Keratinocyte (primary cell): Measurements from ENCODE around the gene NLRP9. TPM values are rescaled to one million over a fixed set of nuclear protein-coding genes. Genes with fewer than 3 reads are reported as not detected.

Source experiments
- DNase-seq: peaks from one replicate; pipeline ENCODE4 v3.0.0-alpha.2; 2011; ENCODE audit warnings: low read depth, missing footprints, low spot score
- FAIRE-seq: peaks from 2 replicates; lab custom pipeline; 2011; peaks lifted over from hg19 to GRCh38; lab: Jason Lieb, UNC
- H2AFZ ChIP-seq: 2 replicates; pipeline ENCODE4 v1.6.0; 2012; ENCODE audit warnings: low read length, control low read depth, inconsistent platforms; ENCODE audit not compliant: control insufficient read depth
- H3K27ac ChIP-seq: 2 replicates; pipeline ENCODE4 v1.5.1; 2011; ENCODE audit warnings: low read length; ENCODE audit not compliant: control insufficient read depth, insufficient read depth
- H3K27me3 ChIP-seq: 3 replicates; pipeline ENCODE4 v1.6.0; 2011; ENCODE audit warnings: low read length; ENCODE audit not compliant: control insufficient read depth, insufficient read depth; ENCODE audit errors: extremely low read depth
- H3K36me3 ChIP-seq, 2 experiments: 2 replicates in 1 of 2; 3 replicates in 1 of 2; pipeline ENCODE4 v1.5.1; 2011; ENCODE audit warnings: low read length in 2 of 2, mild to moderate bottlenecking in 1 of 2; ENCODE audit not compliant: control insufficient read depth in 2 of 2, insufficient read depth in 2 of 2; ENCODE audit errors: extremely low read depth in 1 of 2
- H3K4me1 ChIP-seq: 3 replicates; pipeline ENCODE4 v1.5.1; 2011; ENCODE audit warnings: low read length; ENCODE audit not compliant: control insufficient read depth, insufficient read depth; ENCODE audit errors: extremely low read depth
- H3K4me2 ChIP-seq: 3 replicates; pipeline ENCODE4 v1.6.0; 2011; ENCODE audit warnings: low read depth, low read length; ENCODE audit not compliant: control insufficient read depth, insufficient read depth; ENCODE audit errors: extremely low read depth
- H3K4me3 ChIP-seq, 3 experiments: fragments of 200-600 bp in 1 of 3; sonication (generic) in 1 of 3; 2 replicates in 2 of 3; 3 replicates in 1 of 3; pipeline ENCODE4 v1.5.1; 2011 to 2016; ENCODE audit warnings: low read length in 3 of 3, mild to moderate bottlenecking in 3 of 3, control low read depth in 2 of 3, inconsistent platforms in 1 of 3, low read depth in 1 of 3, mixed read lengths in 1 of 3, mixed run types in 1 of 3, moderate library complexity in 1 of 3; ENCODE audit not compliant: control insufficient read depth in 2 of 3, insufficient read depth in 2 of 3; ENCODE audit errors: extremely low read depth in 1 of 3
- H3K79me2 ChIP-seq: 2 replicates; pipeline ENCODE4 v1.6.0; 2012; ENCODE audit warnings: low read length; ENCODE audit not compliant: control insufficient read depth, insufficient read depth
- H3K9ac ChIP-seq: 3 replicates; pipeline ENCODE4 v1.6.0; 2011; ENCODE audit warnings: low read length; ENCODE audit not compliant: control insufficient read depth, insufficient read depth; ENCODE audit errors: extremely low read depth
- H3K9me1 ChIP-seq: 3 replicates; pipeline ENCODE4 v1.6.0; 2011; ENCODE audit warnings: low read length; ENCODE audit not compliant: control insufficient read depth, insufficient read depth; ENCODE audit errors: extremely low read depth
- H3K9me3 ChIP-seq: 2 replicates; pipeline ENCODE4 v1.5.1; 2012; ENCODE audit warnings: low read depth, low read length; ENCODE audit not compliant: control insufficient read depth
- H4K20me1 ChIP-seq: 3 replicates; pipeline ENCODE4 v1.6.0; 2011; ENCODE audit warnings: low read length; ENCODE audit not compliant: control insufficient read depth, insufficient read depth; ENCODE audit errors: extremely low read depth
- CTCF ChIP-seq, 3 experiments: IDR thresholded peaks in 1 of 3; conservative IDR thresholded peaks in 1 of 3; optimal IDR thresholded peaks in 1 of 3; 2 replicates in 2 of 3; 3 replicates in 1 of 3; pipeline versions ENCODE3 to v1.5.1; 2011; ENCODE audit warnings: low read length in 3 of 3, mild to moderate bottlenecking in 3 of 3, moderate library complexity in 2 of 3, control low read depth in 1 of 3, inconsistent platforms in 1 of 3; ENCODE audit not compliant: insufficient read depth in 2 of 3; ENCODE audit errors: extremely low read depth in 1 of 3
- EZH2 ChIP-seq: IDR thresholded peaks from one replicate; pipeline ENCODE4 v1.6.1; 2012; ENCODE audit warnings: inconsistent platforms, mild to moderate bottlenecking, low read length, moderate library complexity
- dilution Hi-C: fragments of 300-500 bp; cut with MboI; formaldehyde crosslinking; loops from one replicate; pipeline ENCODE4 v1.7.0; 2020; ENCODE audit warnings: low sequenced_read_pairs; ENCODE audit not compliant: extremely low pct_ligation_motif_present
- polyA plus RNA-seq, 5 experiments: library from polyadenylated mRNA; depleted of rRNA in 3 of 5; stranded (reverse) in 3 of 5; stranded (forward) in 1 of 5; unstranded in 1 of 5; fragments of >200 nt; gene quantifications; 1 replicate in 1 of 5; 2 replicates in 3 of 5; 3 replicates in 1 of 5; pipeline versions ENCODE4 v1.2.1 to v1.2.3, GENCODE V29; 2011 to 2012; ENCODE audit warnings: missing spikeins in 2 of 5, low read depth in 1 of 5, low replicate concordance in 1 of 5

Gene NLRP9
- polyA plus RNA-seq, 1 donor (not counting 4 experiments of a cell fraction or from before 2014, with no cell fraction given): not detected

- FAIRE-seq: no peak
- Histone ChIP-seq H3K4me3 (no peak overlapping the region), H3K9me3 (no peaks in the 10 kb centered on the region), H3K9ac (no peak overlapping the region), H3K36me3 (peaks cover 39 to 40% of the 10 kb centered on the region in 2 experiments), H3K27me3 (no peaks in the 10 kb centered on the region), H3K4me1 (no peaks in the 10 kb centered on the region), H3K9me1 (no peaks in the 10 kb centered on the region), H3K27ac (no peak overlapping the region), H2AFZ (no peak overlapping the region), H4K20me1 (peaks cover 4% of the 10 kb centered on the region), H3K4me2 (no peak overlapping the region), H3K79me2 (peaks cover 62% of the 10 kb centered on the region)
- dilution Hi-C loops: no loop called here
- DNase-seq: no peak
- TF ChIP-seq CTCF (optimal IDR thresholded peaks at IDR 0.05 in 1 of 3, IDR thresholded peaks at IDR 0.05 in 1 of 3, conservative IDR thresholded peaks at IDR 0.05 in 1 of 3; ENCODE audit: extremely low read depth in 1 of 3, insufficient read depth in 2 of 3, low read length in 3 of 3): no peak
- no peak for TF ChIP-seq EZH2
Observed at GRCh38 chr19:55685776-55686175, 52.4 kb downstream of the NLRP9 start.

- H4K20me1 ChIP-seq: peaks cover 8% of the 10 kb centered on the region
- no peak overlapping the region for H3K4me3 ChIP-seq
- no peak overlapping the region for H3K27ac ChIP-seq
- FAIRE-seq: no peak
- no peak overlapping the region for H2AFZ ChIP-seq
- H3K36me3 ChIP-seq: peaks cover 41 to 45% of the 10 kb centered on the region in 2 experiments
- no peaks in the 10 kb centered on the region for H3K27me3 ChIP-seq
- H3K79me2 ChIP-seq: peaks cover 69% of the 10 kb centered on the region
- no peak overlapping the region for H3K9ac ChIP-seq
- H3K9me3 ChIP-seq: no peaks in the 10 kb centered on the region
- TF ChIP-seq CTCF (optimal IDR thresholded peaks at IDR 0.05 in 1 of 3, IDR thresholded peaks at IDR 0.05 in 1 of 3, conservative IDR thresholded peaks at IDR 0.05 in 1 of 3; ENCODE audit: extremely low read depth in 1 of 3, insufficient read depth in 2 of 3, low read length in 3 of 3): no peak
- no peak for TF ChIP-seq EZH2
- no peak overlapping the region for H3K4me2 ChIP-seq
- dilution Hi-C loops: no loop called here
- peaks cover 2% of the 10 kb centered on the region for H3K4me1 ChIP-seq
- DNase-seq: no peak
- no peaks in the 10 kb centered on the region for H3K9me1 ChIP-seq
Observed at GRCh38 chr19:55684946-55685681, 53.1 kb downstream of the NLRP9 start.
